ENCODE results near the gene MATK.

DNA sequence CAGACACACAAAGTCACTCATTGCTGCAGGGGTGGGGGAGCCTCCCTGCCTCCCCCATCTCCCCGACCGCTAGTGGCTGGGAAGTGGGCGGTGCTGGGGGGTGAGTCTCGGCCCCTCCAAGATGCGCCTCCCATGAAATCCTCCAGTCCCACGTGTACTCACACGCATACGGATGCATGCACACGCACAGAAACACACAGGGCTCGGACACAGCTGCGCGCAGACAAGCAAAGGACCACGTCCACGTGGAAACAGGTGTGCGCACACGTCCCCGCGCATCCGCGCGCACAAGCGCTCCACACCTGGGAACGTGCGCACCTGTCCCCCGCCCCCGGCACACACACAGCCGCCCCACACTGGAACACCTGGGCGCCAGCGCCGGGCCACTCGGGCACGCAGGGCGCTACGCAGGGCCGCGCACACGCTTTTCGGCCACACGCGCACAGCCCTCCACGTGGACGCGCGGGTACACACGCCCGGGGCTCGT, 687 bp downstream of the MATK start:
- TF ChIP-seq, protein P1, sequence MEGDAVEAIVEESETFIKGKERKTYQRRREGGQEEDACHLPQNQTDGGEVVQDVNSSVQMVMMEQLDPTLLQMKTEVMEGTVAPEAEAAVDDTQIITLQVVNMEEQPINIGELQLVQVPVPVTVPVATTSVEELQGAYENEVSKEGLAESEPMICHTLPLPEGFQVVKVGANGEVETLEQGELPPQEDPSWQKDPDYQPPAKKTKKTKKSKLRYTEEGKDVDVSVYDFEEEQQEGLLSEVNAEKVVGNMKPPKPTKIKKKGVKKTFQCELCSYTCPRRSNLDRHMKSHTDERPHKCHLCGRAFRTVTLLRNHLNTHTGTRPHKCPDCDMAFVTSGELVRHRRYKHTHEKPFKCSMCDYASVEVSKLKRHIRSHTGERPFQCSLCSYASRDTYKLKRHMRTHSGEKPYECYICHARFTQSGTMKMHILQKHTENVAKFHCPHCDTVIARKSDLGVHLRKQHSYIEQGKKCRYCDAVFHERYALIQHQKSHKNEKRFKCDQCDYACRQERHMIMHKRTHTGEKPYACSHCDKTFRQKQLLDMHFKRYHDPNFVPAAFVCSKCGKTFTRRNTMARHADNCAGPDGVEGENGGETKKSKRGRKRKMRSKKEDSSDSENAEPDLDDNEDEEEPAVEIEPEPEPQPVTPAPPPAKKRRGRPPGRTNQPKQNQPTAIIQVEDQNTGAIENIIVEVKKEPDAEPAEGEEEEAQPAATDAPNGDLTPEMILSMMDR (IDR thresholded peaks at IDR 0.05) = no peak
- TF ChIP-seq EZH2 (IDR thresholded peaks at IDR 0.05; ENCODE audit: borderline replicate concordance, insufficient read depth, low read depth, low read length, poor library complexity, severe bottlenecking) = no peak

All from B cell (primary cell).